ENCODE measurements around the gene IL32.
"Not testable (repeated sequence)": the region's sequence is repeated elsewhere in the genome, so short reads cannot be mapped to it uniquely, and the experiment has no call there.

The IL32 gene

GRCh38 chr16:3076577-3076976 lies 11.1 kb downstream of the IL32 start:
- H3K36me3 ChIP-seq = no peaks in the 10 kb centered on the region
- no peak overlapping the region for H3K4me3 ChIP-seq (ENCODE audit: low read depth, low read length)
- TF ChIP-seq, protein P1, sequence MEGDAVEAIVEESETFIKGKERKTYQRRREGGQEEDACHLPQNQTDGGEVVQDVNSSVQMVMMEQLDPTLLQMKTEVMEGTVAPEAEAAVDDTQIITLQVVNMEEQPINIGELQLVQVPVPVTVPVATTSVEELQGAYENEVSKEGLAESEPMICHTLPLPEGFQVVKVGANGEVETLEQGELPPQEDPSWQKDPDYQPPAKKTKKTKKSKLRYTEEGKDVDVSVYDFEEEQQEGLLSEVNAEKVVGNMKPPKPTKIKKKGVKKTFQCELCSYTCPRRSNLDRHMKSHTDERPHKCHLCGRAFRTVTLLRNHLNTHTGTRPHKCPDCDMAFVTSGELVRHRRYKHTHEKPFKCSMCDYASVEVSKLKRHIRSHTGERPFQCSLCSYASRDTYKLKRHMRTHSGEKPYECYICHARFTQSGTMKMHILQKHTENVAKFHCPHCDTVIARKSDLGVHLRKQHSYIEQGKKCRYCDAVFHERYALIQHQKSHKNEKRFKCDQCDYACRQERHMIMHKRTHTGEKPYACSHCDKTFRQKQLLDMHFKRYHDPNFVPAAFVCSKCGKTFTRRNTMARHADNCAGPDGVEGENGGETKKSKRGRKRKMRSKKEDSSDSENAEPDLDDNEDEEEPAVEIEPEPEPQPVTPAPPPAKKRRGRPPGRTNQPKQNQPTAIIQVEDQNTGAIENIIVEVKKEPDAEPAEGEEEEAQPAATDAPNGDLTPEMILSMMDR (IDR thresholded peaks at IDR 0.05; ENCODE audit: low read depth, low read length) = no peak
- no peaks in the 10 kb centered on the region for H3K9me3 ChIP-seq (ENCODE audit: severe bottlenecking)
- H3K27ac ChIP-seq = no peak overlapping the region
- no peaks in the 10 kb centered on the region for H3K27me3 ChIP-seq (ENCODE audit: insufficient read depth, low read depth, severe bottlenecking)
- no peak for DNase-seq

GRCh38 chr16:3080024-3080423 lies 14.6 kb downstream of the IL32 start:
- TF ChIP-seq, protein P1 (IDR thresholded peaks at IDR 0.05; ENCODE audit: low read depth, low read length) = no peak

DNA sequence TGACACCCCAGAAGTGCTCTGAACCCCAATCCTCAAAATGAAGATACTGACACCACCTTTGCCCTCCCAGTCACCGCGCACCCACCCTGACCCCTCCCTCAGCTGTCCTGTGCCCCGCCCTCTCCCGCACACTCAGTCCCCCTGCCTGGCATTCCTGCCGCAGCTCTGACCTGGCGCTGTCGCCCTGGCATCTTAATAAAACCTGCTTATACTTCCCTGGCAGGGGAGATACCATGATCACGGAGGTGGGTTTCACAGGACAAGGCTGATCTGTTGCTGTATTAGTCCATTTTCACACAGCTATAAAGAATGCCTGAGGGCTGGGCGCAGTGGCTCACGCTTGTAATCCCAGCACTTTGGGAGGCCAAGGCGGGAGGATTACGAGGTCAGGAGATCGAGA lies 16.5 kb downstream of the IL32 start:
- not testable (repeated sequence) for H3K36me3 ChIP-seq; DNase-seq; H3K9me3 ChIP-seq (ENCODE audit: severe bottlenecking); H3K4me3 ChIP-seq (ENCODE audit: low read depth, low read length); H3K27ac ChIP-seq; H3K27me3 ChIP-seq (ENCODE audit: insufficient read depth, low read depth, severe bottlenecking)

More at GRCh38 chr16:3080024-3080423, 14.6 kb downstream of the IL32 start:
- Histone ChIP-seq H3K27ac (no peak overlapping the region), H3K36me3 (no peaks in the 10 kb centered on the region), H3K27me3 (ENCODE audit: insufficient read depth, low read depth, severe bottlenecking) (no peaks in the 10 kb centered on the region), H3K9me3 (ENCODE audit: severe bottlenecking) (no peaks in the 10 kb centered on the region), H3K4me3 (ENCODE audit: low read depth, low read length) (no peak overlapping the region)
- no peak for DNase-seq

DNA sequence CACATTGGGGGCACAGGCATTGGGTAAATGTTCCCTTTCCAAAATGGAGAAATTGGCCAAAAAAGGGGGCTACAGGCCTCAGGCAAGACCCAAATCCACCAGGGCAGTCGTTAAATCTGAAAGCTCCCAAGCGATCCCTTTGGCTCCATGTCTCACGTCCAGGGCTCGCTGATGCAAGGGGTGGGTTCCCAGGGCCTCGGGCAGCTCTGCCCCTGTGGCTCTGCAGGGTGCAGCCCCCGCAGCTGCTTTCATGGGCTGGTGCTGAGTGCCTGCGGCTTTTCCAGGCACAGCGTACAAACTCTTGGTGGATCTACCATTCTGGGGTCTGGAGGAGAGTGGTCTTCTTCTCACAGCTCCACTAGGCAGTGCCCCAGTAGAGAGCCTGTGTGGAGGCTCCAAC lies 18.0 kb downstream of the IL32 start:
- not testable (repeated sequence) for H3K27me3 ChIP-seq (ENCODE audit: insufficient read depth, low read depth, severe bottlenecking); H3K27ac ChIP-seq; H3K4me3 ChIP-seq (ENCODE audit: low read depth, low read length); DNase-seq; H3K9me3 ChIP-seq (ENCODE audit: severe bottlenecking); H3K36me3 ChIP-seq

DNA sequence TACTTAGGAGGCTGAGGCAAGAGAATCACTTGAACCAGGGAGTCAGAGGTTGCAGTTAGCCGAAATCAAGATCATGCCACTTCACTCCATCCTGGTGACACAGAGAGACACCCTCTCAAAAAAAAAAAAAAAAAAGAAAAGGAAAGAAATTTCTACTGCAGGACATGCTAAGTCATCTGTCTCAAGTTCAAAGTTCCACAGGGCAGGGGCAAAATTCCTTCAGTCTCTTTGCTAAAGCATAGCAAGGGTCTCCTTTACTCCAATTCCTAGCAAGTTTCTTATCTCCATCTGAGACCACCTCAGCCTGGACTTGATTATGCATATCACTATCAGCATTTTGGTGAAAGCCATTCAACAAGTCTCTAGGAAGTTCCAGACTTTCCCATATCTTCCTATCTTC lies 19.1 kb downstream of the IL32 start:
- Histone ChIP-seq H3K4me3 (ENCODE audit: low read depth, low read length) (no peak overlapping the region), H3K9me3 (ENCODE audit: severe bottlenecking) (no peaks in the 10 kb centered on the region)
- TF ChIP-seq, protein P1 (IDR thresholded peaks at IDR 0.05; ENCODE audit: low read depth, low read length) = no peak

GRCh38 chr16:3084969-3085670 lies 19.7 kb downstream of the IL32 start:
- H3K27ac ChIP-seq = no peak overlapping the region
- H3K36me3 ChIP-seq = no peaks in the 10 kb centered on the region
- DNase-seq = no peak
- H3K9me3 ChIP-seq (ENCODE audit: severe bottlenecking) = no peaks in the 10 kb centered on the region
- TF ChIP-seq, protein P1 (IDR thresholded peaks at IDR 0.05; ENCODE audit: low read depth, low read length) = no peak
- no peak overlapping the region for H3K4me3 ChIP-seq (ENCODE audit: low read depth, low read length)
- H3K27me3 ChIP-seq (ENCODE audit: insufficient read depth, low read depth, severe bottlenecking) = no peaks in the 10 kb centered on the region

More for the DNA sequence above, 19.1 kb downstream of the IL32 start:
- DNase-seq = no peak
- no peak overlapping the region for H3K27ac ChIP-seq
- no peaks in the 10 kb centered on the region for H3K27me3 ChIP-seq (ENCODE audit: insufficient read depth, low read depth, severe bottlenecking)
- H3K36me3 ChIP-seq = no peaks in the 10 kb centered on the region

Measured in WERI-Rb-1 (cell line).